Posterior cingulate gyrus (tissue), 11 donors: ENCODE data around the gene CREB1.
"Not testable (repeated sequence)": the region's sequence is repeated elsewhere in the genome, so short reads cannot be mapped to it uniquely, and the experiment has no call there.

Experiments
- DNase-seq, 10 donors: peaks; one replicate each; pipeline versions ENCODE4 v3.0.0 to v3.0.0-alpha.2; 2020 to 2021; ENCODE audit warnings: mixed read lengths in 3 of 10
- intact Hi-C: fragments of 100-400 bp; cut with DNase I; formaldehyde crosslinking; loops from one replicate; pipeline ENCODE4 v1.15.1; 2023

The CREB1 gene

GRCh38 chr2:207603486-207603885 lies 73.7 kb downstream of the CREB1 start:
- intact Hi-C loops, result no loop called here
- no peak for DNase-seq

- no peak for DNase-seq
- intact Hi-C loops, result no loop called here
Measured at GRCh38 chr2:207606399-207606798, 76.6 kb downstream of the CREB1 start.

GRCh38 chr2:207606829-207607228 lies 77.1 kb downstream of the CREB1 start:
- intact Hi-C loops, result no loop called here
- no peak for DNase-seq

GRCh38 chr2:207612714-207613113 lies 83.0 kb downstream of the CREB1 start:
- no peak for DNase-seq
- intact Hi-C loops, result no loop called here

- no peak for DNase-seq
- intact Hi-C loops, result no loop called here
Measured at GRCh38 chr2:207614824-207615223, 85.1 kb downstream of the CREB1 start.

- intact Hi-C loops, result no loop called here
Measured at GRCh38 chr2:207616185-207616584, 86.4 kb downstream of the CREB1 start.

GRCh38 chr2:207617011-207617671 lies 87.4 kb downstream of the CREB1 start:
- DNase-seq, result no peak
- intact Hi-C loops, result no loop called here

More at GRCh38 chr2:207616185-207616584, 86.4 kb downstream of the CREB1 start:
- DNase-seq, result no peak

- intact Hi-C loops, result no loop called here
- DNase-seq, result no peak
Measured at GRCh38 chr2:207619764-207620203, 90.0 kb downstream of the CREB1 start.

GRCh38 chr2:207621501-207622039 lies 91.8 kb downstream of the CREB1 start:
- intact Hi-C loops, result no loop called here
- DNase-seq, result no peak

- DNase-seq, result peak; percentile 34 to 93 (median 58)
- intact Hi-C loops, result loop anchor here (1.0 to 5.0 kb wide), 4 partner anchors 87 to 643 kb away; partner anchors contain the start of genes CCNYL1 and PIKFYVE
Measured at GRCh38 chr2:207624185-207625013, 94.6 kb downstream of the CREB1 start.

GRCh38 chr2:207625014-207625907 lies 95.5 kb downstream of the CREB1 start, which contains the start of gene METTL21A:
METTL21A (minus strand) TSS chr2:207625394; CDS start chr2:207624375, 1,019 bp downstream.
- intact Hi-C loops, result loop anchor here (1.0 to 5.0 kb wide), 4 partner anchors 86 to 642 kb away; partner anchors contain the start of genes CCNYL1 and PIKFYVE
- peak; percentile 73 to 98 (median 84) for DNase-seq

- DNase-seq, result no peak
- intact Hi-C loops, result loop anchor here (5.0 kb wide), 2 partner anchors 103 to 638 kb away; partner anchors contain the start of gene PIKFYVE
Measured at GRCh38 chr2:207629553-207629952, 99.8 kb downstream of the CREB1 start.

GRCh38 chr2:207630491-207630890 lies 100.7 kb downstream of the CREB1 start:
- intact Hi-C loops, result no loop called here
- DNase-seq, result no peak

GRCh38 chr2:207632575-207633493 lies 103.1 kb downstream of the CREB1 start:
- DNase-seq, result no peak

GRCh38 chr2:207633686-207634085 lies 103.9 kb downstream of the CREB1 start:
- no peak for DNase-seq
- intact Hi-C loops, result no loop called here

More at GRCh38 chr2:207632575-207633493, 103.1 kb downstream of the CREB1 start:
- intact Hi-C loops, result no loop called here

- intact Hi-C loops, result no loop called here
- DNase-seq, result no peak
Measured at GRCh38 chr2:207635468-207636200, 105.9 kb downstream of the CREB1 start.

GRCh38 chr2:207639288-207639687 lies 109.5 kb downstream of the CREB1 start:
- DNase-seq, intact Hi-C loops: not testable (repeated sequence)

GRCh38 chr2:207640160-207640559 lies 110.4 kb downstream of the CREB1 start:
- no peak for DNase-seq
- intact Hi-C loops, result no loop called here
